GM18519 (cell line): Measurements from ENCODE around the gene CD300C.
"Not testable (repeated sequence)": the region's sequence is repeated elsewhere in the genome, so short reads cannot be mapped to it uniquely, and the experiment has no call there.

Experiments used
- ATAC-seq: cut with Tn5 transposase; IDR thresholded peaks from one replicate; pipeline ENCODE4 v1.9.1; 2021; ENCODE audit warnings: mild to moderate bottlenecking, moderate library complexity; ENCODE audit not compliant: unreplicated experiment, low FRiP score

CD300C gene

DNA sequence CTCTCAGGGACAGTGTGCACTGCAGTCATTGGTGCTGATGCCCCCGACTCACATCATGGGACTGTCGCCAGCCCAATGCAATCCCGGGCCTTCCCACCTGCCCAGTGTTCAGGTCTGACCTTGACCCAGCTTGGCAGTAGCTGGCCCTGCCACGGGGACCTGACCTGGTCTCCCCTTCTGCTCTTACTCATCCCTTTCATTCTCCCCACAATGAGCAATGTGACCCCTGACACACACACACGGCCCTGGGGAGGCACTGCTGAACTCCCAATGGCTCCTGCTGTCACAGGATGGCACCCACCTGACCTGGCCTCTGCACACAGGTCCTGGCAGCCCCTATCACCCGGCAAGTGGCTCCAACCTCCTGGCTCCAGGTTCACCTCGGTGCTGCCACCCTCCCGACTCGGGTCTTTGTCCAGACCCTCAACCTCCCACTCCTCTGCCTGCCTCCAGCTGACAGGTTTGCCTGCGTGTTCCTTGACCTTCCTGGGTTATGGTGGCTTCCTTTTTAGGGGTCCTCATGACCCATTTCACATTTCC lies 6.6 kb downstream of the CD300C start:
- ATAC-seq = no peak

DNA sequence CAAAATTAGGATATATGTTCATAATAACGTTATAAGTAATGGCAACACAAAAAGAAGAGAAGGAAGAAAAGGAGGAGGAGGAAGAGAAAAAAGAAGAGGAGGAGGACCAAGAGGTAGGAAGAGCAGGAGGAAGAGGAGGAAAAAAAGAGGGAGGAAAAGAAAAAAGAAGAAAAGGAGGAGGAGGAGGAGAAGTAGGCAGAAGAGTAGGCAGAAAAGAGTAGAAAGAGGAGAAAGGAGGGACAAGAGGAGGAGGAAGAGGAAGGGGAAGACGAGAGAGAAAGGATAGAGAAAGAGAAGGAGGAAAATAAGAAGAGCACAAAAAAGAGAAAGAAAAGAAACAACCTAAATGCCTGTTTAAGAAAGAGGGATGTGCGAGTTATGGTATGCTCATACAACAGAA lies 9.0 kb downstream of the CD300C start:
- ATAC-seq = no peak

DNA sequence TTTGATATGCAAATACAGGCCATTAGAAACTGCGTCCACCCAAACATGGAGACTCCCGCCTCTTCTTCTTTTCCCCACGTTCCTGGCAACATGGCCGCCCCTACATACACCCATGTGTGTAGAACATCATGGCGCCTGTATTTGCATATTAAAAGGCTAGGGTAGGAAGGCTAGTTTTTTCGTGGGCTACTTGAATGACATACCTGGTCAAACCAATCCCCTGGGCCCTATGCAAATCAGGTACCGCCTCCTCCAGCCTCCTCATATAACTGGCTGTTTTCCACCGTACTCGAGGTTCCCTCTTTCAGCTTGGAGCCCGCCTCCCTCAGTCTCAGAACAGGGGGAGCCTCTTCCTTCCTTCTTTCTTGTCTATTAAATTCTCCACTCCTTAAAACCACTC lies 13.8 kb downstream of the CD300C start:
- no peak for ATAC-seq

DNA sequence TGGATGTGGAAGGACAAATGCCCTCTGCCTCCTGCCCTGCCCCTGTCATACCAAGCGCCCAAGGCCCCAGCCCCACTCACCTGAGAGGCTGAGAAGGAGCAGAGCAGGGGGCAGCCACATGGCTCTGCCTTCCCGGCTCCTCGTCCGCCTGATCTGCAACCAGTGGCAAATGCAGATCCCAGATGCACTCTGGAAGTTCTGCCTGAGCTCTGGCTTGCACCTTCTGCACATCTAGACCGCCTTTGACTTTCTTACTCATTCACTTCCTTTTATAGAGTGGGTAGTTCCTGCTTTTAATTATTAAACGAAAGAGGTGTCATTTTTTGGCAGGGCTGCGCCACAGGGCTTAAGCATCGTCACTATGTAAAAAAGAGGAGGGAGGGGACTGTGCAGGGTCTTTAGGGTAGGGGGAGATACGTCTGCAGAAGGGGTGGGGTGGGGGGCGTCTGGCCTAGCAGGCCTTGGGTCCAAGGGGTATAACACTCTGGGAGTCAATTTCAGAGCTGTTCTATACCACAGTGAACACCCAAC lies 14.6 kb downstream of the CD300C start, which contains the start of gene CD300LB:
TSS of gene CD300LB (minus strand) at position 245 of the 531 bp plus-strand sequence. CDS start at position 120, 125 bp downstream.
- no peak for ATAC-seq

DNA sequence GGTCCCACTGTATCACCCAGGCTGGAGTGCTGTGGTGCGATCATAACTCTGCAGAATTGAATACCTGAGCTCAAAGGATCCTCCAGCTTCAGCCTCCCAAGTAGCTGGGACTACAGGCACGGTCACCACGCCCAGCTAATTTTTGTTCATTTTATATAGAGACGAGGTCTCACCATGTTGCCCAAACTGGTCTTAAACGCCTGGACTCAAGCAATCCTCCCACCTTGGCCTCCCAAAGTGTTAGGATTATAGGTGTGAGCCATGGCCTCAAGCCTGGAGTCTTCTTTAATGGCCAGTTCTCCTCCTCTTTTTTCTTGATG lies 15.1 kb downstream of the CD300C start:
- no peak for ATAC-seq

DNA sequence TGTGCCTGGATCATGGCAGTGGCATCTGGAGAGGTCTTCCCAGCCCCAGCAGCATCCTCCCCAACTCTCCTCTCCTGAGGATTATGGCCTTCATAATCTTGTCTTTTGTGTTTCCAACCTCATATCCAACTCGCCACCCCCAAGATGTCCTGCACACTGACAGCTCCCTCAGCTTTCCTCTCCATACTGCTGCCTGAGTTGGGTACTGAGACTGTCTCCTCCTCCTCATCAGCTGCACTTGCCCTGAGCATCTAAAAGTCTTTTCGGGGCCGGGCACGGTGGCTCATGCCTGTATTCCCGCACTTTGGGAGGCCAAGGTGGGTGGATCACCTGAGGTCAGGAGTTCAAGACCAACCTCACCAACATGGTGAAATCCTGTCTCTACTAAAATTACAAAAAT lies 16.7 kb downstream of the CD300C start:
- ATAC-seq = no peak

DNA sequence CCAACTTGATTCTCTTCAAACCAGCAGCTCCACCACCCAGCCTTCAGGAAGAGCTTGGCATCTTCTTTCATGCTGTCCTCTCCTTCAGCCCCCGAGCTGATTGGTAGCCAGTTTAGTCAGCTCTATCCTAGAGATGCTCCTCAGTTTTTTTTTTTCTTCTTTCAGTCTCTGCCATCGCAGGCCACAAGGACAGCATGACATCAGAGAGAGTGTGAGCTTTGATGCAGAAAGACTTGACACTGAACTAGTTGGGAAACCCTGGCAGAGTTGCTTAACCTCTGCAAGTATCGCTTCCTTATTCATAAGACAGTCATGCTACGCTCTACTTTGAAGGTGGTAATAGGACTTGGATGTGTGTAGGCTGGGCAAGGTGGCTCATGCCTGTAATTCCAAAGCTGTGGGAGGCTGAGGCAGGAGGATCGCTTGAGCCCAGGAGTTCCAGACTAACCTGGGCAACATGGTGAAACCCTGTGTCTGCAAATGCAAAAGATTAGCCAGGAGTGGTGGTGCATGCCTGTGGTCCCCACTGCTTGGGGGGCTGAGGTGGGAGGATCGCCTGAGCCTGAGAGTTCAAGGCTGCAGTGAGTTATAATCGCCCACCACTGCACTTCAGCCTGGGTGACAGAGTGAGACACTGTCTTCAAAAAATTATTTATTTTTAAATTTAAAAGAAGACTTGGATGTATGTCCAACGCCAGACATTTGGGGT lies 17.3 kb downstream of the CD300C start:
- ATAC-seq = peak; percentile 90

DNA sequence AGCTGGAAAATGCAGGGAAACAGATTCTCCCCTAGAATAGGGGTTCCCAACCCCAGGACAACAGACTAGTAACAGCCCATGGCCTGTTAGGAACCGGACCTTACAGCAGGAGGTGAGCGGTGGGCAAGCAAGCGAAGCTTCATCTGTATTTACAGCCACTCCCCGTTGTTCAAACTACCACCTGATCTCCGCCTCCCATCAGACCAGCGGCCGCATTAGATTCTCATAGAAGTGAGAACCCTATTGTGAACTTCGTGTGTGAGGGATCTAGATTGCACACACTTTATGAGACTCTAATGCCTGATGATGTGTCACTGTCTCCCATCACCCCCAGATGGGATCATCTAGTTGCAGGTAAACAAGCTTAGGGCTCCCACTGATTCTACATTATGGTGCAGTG lies 18.2 kb downstream of the CD300C start:
- ATAC-seq = no peak

DNA sequence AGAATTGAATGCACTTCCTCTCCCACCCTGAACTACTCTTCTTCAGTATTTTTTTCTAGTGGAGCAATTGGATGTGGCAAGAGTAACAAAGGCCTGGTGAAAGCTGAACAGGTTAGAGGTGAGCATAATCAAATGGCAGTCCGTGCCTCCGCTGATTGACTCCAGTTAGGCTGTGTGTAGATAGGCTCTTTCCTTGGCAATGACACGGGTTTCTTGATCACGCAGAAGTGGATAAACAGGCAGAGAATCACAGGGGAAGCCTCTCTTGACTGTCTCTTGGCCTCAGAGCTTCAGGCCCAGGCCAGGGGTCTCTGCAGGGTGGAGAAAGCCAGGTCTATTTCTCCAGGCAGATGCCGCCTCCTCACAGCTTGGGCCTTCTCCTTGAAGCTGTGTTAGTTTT lies 18.8 kb downstream of the CD300C start:
- ATAC-seq = no peak

DNA sequence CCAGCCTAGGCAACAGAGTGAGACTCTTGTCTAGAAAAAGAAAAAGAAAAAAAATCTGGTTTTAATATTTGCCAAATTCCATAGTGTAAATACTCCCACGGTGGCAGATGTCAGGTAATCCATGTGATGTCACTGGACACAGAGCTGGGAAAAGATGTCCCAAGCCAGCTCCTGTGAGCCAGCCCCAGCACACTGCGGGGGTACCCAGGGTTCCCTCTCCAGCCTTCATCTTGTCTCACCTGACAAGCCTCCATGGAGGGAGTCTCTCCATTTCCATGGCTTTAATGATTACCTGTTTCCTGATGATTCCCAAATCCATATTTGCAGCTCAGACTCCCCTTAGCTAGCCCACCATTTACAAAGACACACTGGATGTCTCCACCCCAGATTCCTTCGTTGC lies 19.2 kb downstream of the CD300C start:
- ATAC-seq = no peak

DNA sequence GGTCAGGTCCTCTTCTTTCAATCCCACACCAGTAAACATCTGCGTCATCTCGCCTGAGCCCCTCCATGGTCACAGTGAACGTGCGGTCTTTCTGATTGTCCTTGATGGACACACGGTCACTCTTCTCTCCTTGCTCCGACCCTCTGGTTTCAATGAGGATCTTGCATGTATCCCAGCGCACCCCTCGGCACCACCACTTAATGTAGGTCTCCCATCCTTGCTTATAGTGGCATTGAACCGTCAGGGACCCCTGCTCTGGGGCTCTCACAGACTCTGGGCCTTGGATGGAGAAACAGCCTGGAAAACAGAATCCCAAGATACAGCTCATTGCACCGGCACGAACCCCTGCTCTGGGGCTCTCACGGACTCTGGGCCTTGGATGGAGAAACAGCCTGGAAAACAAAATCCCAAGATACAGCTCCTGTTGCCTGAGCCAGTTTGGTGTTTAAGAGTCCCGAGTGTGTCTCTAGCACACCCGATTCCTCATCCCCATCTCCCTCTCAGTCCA lies 20.1 kb downstream of the CD300C start:
- ATAC-seq = no peak

DNA sequence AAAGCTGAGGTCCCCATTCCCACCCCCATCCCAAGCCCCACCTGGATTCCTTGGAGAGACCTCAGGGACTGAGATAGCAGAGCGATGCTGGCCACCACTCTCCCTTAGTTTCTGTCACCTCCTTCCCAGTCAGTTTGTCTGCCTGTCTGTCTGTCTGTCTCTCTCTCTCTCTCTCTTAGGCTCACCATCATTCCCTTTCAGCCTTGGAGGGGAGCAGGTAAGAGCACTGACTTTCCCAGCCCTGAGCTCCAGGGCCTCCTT lies 20.5 kb downstream of the CD300C start:
- ATAC-seq = no peak

DNA sequence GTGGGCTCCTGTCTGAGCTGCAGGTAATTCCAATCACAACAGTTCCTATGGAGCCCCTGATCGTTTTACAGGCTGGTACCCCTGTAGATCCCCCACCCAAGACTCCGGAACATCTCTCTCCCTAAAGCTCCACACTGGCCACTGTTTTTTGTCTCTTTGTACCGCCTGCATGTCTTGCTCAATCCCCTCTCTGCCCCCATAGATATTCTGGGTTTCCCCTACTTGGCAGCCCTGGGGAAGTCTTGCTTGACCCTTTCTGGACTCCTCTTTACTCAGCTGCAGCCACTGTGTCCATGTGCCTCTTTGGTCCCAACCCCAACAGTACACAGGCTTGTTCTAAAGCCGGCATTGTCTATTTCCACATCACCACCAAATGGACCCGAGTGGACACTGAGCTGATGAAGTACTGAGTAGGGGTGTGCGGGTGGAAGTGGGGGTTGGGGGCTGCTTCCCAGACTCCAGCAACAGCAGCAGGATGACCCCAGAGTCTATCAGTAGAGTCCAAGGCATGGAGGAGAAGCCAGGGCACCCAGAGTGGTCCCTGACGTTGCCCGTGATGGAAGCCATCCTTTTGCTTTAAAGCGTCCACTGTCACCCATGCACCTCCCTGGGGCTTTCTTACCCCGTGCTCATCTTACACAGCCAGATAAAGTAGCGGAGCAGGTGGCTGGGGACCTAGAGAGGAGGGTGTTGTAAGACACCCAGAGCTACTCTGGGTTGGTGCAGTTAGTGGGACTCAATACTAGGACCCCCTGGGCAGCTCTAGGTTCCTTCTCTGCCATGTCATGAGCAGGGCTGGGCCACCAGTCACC lies 21.1 kb downstream of the CD300C start:
- no peak for ATAC-seq

DNA sequence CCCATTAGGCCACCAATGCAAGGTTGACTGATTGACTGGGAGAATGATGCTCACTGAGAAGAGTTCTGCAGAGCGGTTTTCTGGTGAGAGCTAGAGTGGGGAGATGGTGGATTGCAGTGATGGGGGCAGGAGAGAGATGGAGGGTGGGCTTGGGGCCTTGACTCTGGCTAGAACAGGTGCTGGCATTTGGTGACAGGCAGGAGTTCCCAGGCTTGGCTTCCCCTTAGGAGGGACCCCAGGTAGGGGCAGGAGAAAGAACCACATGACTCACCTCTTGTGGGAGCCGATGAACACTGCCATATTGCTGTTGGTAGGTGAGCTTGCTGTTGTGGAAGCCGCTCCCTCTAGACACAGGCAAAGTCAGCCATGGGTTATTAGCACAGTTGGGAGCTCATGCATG lies 22.6 kb downstream of the CD300C start:
- no peak for ATAC-seq

DNA sequence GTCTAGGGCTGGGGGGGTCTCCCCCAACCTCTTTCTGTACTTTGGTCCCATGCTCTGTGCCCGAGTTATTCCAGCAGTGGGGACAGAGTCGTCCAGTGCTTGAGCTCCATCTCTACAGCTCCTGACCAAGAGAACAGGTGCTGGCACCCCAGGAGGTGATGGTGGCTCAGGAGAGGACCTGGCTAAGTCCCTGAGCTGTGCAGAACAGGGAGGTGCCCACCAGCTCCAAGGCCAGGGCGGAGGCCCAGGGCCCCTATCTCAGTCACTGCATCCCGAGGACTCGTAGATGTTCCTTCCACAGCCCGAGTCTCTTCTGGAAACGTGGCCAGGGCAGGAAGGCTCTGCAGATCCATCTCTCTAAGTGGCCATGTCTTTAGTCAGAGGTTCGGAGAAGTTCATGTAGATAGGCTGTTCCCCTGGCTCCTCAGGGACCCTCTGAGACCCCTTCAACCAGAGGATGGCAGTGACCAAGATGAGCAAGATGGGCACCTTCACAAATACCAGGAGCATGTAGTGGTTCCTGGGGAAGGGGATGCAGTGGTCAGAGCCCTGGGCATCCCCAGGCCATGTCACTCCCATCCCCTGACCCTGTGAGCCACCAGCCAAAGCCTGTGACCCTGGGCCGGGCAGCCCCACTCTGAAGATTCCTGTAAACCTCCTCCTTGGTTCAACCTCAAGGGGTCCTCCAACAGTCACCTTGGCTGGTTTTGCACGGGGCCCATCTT lies 23.4 kb downstream of the CD300C start:
- ATAC-seq = no peak

DNA sequence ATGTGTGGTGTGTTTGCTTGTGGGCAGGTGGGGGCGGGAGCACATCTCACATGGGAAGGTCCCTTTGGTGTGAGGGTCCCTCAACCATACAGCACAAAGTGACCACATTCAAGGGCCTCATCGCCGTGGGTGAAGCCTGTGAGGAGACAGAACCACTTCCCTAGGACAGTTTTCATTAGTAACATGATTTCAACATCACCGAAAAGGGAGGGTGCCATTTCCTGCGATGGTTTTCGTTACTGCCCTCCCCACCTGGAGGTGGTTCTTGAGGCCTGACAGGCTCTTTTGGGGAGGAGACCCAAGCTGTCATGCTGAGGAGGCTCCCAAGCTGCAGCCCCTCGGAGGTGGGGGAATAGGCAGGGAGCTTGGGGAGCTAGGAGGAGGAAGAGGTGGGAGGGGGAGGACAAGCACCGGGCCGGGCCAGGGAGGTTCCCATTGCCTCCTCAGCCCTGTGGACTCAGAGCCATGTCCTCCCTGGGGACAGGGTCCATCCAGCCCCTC lies 24.2 kb downstream of the CD300C start:
- ATAC-seq = no peak

DNA sequence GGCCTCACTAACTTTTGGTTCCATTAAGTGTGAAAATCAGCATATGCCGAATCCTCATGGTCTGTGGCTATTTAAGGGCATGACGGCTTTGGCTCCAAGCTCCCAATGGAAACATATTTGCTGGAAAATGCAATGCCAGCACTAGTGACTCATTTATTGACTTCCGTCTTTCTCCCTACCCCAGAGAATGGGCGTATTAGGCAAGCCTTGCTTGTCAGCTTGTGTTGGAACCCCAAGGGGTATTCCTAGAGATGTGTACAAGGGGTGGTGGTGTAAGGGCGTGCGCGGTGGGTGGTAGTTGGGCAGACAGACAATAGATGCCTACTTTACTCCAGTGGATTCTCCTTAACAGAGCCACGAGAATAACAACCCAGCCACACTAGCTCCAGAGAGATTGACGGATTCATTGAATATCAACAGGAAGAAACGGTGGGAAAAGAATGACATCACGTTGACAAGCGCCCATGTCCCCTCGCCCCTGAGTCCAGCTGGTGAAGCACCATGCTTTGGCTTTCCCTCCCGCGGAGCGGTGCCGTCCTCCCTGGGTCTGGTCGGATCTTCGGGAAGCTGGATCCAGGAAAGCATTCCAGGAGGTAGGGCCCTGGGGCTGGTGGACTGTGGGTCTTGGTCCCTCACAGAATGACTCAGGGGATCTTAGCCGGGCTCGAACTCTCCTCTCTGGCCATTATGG lies 25.0 kb downstream of the CD300C start:
- no peak for ATAC-seq

DNA sequence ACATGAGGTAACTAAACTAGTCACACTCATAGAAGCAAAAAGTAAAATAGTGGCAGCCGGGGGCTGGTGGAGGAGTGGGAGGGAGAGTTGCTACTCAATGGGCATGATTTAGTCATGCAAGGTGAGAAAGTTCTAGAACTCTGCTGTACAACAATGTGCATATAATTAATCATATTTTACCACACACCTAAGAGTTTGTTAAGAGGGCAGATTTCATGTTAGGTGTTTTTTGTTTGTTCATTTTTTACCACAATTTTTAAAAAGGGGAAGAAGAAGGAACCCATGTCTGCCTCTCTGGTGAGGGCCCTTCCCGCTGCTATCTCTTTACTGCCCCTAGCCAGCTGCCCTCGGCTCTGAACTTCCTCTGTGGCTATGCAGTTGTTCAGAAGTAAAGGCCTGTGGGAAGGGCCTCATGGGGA lies 25.9 kb downstream of the CD300C start:
- ATAC-seq = no peak

DNA sequence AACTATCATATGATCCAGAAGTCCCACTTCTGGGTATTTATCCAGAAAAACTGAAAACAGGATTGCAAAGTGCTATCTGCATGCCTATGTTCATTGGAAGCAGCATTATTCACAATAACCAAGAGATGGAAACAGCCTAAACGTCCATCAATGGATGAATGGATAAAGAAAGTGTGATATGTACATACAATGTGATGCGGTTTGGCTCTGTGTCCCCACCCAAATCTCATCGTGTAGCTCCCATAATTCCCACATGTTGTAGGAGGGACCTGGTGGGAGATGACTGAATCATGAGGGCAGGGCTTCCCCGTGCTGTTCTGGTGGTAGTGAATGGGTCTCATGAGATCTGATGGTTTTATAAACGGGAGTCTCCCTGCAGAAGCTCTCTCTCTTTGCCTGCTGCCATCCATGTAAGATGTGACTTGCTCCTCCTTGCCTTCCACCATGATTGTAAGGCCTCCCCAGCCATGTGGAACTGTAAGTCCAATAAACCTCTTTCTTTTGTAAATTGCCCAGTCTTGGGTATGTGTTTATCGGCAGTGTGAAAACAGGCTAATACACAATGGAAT lies 27.4 kb downstream of the CD300C start:
- not testable (repeated sequence) for ATAC-seq
